ENCODE results near the gene CCDC88B.

DNA sequence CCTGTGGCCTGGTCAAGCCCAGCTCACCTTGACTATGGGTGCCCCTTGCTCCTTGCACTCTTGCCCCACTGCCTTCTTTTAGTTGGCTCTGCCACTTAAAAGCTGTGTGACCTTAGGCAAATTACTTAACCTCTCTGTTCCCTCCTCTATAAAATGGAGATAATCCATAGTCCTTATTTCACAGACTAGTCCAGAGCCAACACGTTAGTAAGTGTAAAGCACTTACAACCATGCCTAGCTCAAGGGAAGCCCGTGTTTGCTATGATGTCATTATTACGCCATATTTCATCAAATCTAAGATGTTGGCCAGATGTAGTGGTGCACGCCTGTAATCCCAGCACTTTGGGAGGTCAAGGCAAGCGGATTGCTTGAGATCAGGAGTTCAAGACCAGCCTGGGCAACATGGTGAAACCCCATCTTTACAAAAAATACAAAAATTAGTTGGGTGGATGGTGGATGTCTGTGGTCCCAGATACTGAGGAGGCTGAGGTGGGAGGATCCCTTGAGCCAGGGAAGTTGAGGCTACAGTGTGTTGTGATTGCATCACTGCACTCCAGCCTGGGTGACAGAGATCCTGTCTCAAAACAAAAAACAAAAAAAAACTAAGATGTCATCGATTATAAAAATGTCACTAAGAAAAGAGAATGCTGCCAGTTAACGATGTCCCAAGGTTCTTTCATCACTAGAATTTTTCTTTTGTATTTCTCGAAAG lies 2.3 kb upstream of the CCDC88B start:
- no peak for TF ChIP-seq POLR2A (IDR thresholded peaks at IDR 0.05)
- TF ChIP-seq, protein P1, sequence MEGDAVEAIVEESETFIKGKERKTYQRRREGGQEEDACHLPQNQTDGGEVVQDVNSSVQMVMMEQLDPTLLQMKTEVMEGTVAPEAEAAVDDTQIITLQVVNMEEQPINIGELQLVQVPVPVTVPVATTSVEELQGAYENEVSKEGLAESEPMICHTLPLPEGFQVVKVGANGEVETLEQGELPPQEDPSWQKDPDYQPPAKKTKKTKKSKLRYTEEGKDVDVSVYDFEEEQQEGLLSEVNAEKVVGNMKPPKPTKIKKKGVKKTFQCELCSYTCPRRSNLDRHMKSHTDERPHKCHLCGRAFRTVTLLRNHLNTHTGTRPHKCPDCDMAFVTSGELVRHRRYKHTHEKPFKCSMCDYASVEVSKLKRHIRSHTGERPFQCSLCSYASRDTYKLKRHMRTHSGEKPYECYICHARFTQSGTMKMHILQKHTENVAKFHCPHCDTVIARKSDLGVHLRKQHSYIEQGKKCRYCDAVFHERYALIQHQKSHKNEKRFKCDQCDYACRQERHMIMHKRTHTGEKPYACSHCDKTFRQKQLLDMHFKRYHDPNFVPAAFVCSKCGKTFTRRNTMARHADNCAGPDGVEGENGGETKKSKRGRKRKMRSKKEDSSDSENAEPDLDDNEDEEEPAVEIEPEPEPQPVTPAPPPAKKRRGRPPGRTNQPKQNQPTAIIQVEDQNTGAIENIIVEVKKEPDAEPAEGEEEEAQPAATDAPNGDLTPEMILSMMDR (IDR thresholded peaks at IDR 0.05), result no peak

Measured in body of pancreas (tissue), 4 donors.